ENCODE results near the gene LMCD1. TPM values are rescaled to one million over a fixed set of nuclear protein-coding genes. Genes with fewer than 3 reads are reported as not detected.
A peak's percentile ranks its signal among the peaks of the same experiment; 100 is the strongest.

Gene LMCD1
- total RNA-seq, 4 donors from 2014 or later, result 23.3 to 52.8 (median 34.8) TPM

DNA sequence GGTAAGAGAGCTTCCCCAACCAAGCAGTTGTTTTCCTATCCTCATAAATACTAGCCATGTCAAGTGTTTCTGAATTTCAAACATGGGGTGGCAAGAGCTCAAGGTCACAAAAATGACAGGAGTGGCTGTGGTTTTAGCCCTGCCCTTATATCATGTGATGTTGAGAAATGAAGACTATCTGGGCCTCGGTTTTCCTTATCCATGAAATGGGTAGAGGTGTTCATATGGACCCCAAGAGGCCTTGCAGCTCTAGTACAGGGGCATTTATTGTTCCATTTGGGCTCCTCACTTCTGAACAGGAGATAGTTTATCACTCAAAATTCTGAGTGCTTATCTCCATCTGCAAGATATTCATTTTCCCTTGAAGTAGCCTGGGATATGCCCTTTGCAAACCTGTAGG lies 35.8 kb downstream of the LMCD1 start:
- intact Hi-C loops (cut with DNase I), result no loop called here
- peaks cover 0 to 43% (median 4%) of the 10 kb centered on the region in 3 donors for H3K4me1 ChIP-seq

DNA sequence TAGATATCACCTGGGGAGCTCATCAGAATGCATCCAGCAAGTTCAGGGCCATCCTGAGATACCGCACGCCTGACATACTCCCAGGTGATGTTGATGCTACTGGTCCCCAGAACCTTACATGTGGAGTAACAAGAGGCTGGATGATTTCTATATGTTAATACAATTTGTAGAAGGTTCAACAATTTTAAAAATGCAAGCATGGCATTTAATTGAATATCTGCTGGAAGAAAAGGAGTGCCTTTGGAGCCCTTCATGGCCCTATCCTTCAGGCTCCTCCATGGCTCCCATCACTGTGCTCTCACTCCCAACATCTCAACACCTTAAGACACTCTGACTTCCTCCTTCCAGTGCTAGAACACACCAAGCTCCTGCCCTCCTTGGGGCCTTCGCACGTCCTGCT lies 36.6 kb downstream of the LMCD1 start:
- no peak overlapping the region for H3K27ac ChIP-seq
- TF ChIP-seq, protein P1, sequence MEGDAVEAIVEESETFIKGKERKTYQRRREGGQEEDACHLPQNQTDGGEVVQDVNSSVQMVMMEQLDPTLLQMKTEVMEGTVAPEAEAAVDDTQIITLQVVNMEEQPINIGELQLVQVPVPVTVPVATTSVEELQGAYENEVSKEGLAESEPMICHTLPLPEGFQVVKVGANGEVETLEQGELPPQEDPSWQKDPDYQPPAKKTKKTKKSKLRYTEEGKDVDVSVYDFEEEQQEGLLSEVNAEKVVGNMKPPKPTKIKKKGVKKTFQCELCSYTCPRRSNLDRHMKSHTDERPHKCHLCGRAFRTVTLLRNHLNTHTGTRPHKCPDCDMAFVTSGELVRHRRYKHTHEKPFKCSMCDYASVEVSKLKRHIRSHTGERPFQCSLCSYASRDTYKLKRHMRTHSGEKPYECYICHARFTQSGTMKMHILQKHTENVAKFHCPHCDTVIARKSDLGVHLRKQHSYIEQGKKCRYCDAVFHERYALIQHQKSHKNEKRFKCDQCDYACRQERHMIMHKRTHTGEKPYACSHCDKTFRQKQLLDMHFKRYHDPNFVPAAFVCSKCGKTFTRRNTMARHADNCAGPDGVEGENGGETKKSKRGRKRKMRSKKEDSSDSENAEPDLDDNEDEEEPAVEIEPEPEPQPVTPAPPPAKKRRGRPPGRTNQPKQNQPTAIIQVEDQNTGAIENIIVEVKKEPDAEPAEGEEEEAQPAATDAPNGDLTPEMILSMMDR (IDR thresholded peaks at IDR 0.05), result no peak
- no peak for TF ChIP-seq POLR2A (IDR thresholded peaks at IDR 0.05)
- peaks cover 0 to 88% (median 9%) of the 10 kb centered on the region in 3 donors for H3K36me3 ChIP-seq
- intact Hi-C loops (cut with DNase I), result no loop called here
- H3K9me3 ChIP-seq, result no peaks in the 10 kb centered on the region
- no peaks in the 10 kb centered on the region for H3K27me3 ChIP-seq
- 94 to 100% methylated on average over 4 of the region's 4 CpGs for WGBS, 2 donors
- DNase-seq, result no peak
- H3K4me1 ChIP-seq, result peaks cover 0 to 42% (median 4%) of the 10 kb centered on the region in 3 donors
- no peak overlapping the region for H3K4me3 ChIP-seq

More for the DNA sequence above, 35.8 kb downstream of the LMCD1 start:
- H3K4me3 ChIP-seq, result no peak overlapping the region
- H3K27ac ChIP-seq, result no peak overlapping the region
- H3K9me3 ChIP-seq, result no peaks in the 10 kb centered on the region
- DNase-seq, result no peak
- peaks cover 0 to 89% (median 9%) of the 10 kb centered on the region in 3 donors for H3K36me3 ChIP-seq
- no peaks in the 10 kb centered on the region for H3K27me3 ChIP-seq
- TF ChIP-seq, protein P1 (IDR thresholded peaks at IDR 0.05), result no peak
- no peak for TF ChIP-seq POLR2A (IDR thresholded peaks at IDR 0.05)
- 60 to 72% methylated on average over 1 of the region's 1 CpG for WGBS, 2 donors

DNA sequence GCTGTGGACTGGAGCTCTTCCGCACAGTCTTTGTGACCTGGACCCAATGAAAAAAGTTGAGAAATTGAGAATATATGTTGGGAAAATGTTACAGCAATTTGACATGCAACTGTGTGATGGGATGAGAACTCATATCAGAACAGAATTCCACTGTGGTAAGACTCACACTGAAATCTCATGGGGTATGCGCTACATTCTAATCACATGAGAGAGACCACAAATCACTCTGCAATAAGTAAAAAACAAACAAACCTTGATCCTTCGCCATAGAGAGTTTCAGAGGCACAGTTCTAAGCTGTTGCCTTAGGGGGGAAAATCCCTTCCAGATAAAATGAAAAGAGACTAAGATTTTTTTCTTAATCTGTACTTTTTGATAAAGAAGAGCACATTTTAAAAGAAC lies 37.3 kb downstream of the LMCD1 start:
- H3K4me3 ChIP-seq, result no peak overlapping the region
- peak overlapping the region in 2 of 4 donors; percentile 7 to 31 for H3K27ac ChIP-seq
- DNase-seq, result no peak
- no peaks in the 10 kb centered on the region for H3K9me3 ChIP-seq
- peaks cover 0 to 87% (median 9%) of the 10 kb centered on the region in 3 donors for H3K36me3 ChIP-seq
- TF ChIP-seq, protein P1 (IDR thresholded peaks at IDR 0.05), result no peak
- TF ChIP-seq POLR2A (IDR thresholded peaks at IDR 0.05), result no peak
- intact Hi-C loops (cut with DNase I), result no loop called here
- WGBS, 2 donors, result 73 to 75% methylated on average over 3 of the region's 3 CpGs
- H3K27me3 ChIP-seq, result no peaks in the 10 kb centered on the region
- H3K4me1 ChIP-seq, result peaks cover 0 to 35% (median 4%) of the 10 kb centered on the region in 3 donors

DNA sequence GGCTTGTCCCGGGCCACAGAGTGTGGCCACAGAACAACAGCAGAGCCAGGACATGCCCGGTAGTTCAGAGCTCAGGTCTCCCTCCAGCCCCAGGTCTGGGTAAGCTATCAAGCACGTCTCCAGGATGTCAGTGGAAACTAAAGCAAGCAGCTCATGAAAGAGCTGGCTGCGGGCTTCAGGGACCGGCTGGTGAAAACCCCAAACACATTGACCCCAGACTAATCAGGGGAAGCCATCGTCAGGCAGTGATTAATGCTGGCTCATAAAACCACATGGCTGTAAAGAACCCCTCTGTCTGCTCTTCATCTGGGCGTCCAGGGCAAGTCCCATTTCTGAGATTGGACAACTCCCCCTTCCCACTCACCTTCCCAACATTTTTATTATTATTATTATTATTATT lies 37.8 kb downstream of the LMCD1 start:
- 61 to 68% methylated on average over 2 to 7 of the region's 7 CpGs for WGBS, 2 donors
- DNase-seq, result no peak
- H3K36me3 ChIP-seq, result peaks cover 0 to 90% (median 9%) of the 10 kb centered on the region in 3 donors
- H3K4me1 ChIP-seq, result peaks cover 0 to 32% (median 4%) of the 10 kb centered on the region in 3 donors
- intact Hi-C loops (cut with DNase I), result no loop called here
- H3K27ac ChIP-seq, result peak overlapping the region in 2 of 4 donors; percentile 7 to 31
- H3K4me3 ChIP-seq, result no peak overlapping the region
- H3K9me3 ChIP-seq, result no peaks in the 10 kb centered on the region
- TF ChIP-seq, protein P1 (IDR thresholded peaks at IDR 0.05), result no peak
- no peak for TF ChIP-seq POLR2A (IDR thresholded peaks at IDR 0.05)
- no peaks in the 10 kb centered on the region for H3K27me3 ChIP-seq

DNA sequence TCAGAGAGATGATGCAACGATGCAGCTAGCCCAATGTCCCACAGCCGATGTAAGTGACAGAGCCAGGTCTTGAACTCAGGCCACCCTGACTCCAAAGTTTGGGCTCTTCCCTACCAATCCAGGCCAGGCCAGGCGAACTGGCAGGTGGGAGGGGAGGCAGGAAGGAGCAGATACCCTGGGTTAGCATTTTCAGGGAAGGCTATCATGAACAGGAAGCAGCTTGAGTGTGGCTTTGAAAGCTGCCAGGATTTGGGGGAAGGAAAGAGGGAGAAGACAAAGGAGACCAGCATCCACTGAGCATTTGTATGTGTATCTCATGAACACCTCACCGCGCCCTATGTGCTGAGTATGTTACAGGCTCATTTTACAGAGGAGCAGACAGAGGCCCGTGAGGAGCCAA lies 38.8 kb downstream of the LMCD1 start:
- no peak for TF ChIP-seq POLR2A (IDR thresholded peaks at IDR 0.05)
- TF ChIP-seq, protein P1 (IDR thresholded peaks at IDR 0.05), result no peak
- no peak for DNase-seq
- peak overlapping the region in 1 of 4 donors; percentile 35 for H3K27ac ChIP-seq
- H3K4me3 ChIP-seq, result no peak overlapping the region
- WGBS, 2 donors, result 79 to 90% methylated on average over 6 of the region's 6 CpGs
- H3K36me3 ChIP-seq, result peaks cover 0 to 93% (median 9%) of the 10 kb centered on the region in 3 donors
- H3K9me3 ChIP-seq, result no peaks in the 10 kb centered on the region
- peaks cover 0 to 22% (median 4%) of the 10 kb centered on the region in 3 donors for H3K4me1 ChIP-seq
- no peaks in the 10 kb centered on the region for H3K27me3 ChIP-seq
- intact Hi-C loops (cut with DNase I), result no loop called here
